ENCODE measurements around the gene KRT79. TPM values are rescaled to one million over a fixed set of nuclear protein-coding genes. Genes with fewer than 3 reads are reported as not detected.
"Not testable (repeated sequence)": the region's sequence is repeated elsewhere in the genome, so short reads cannot be mapped to it uniquely, and the experiment has no call there.

Gene KRT79
- not detected in 2 replicates for total RNA-seq

DNA sequence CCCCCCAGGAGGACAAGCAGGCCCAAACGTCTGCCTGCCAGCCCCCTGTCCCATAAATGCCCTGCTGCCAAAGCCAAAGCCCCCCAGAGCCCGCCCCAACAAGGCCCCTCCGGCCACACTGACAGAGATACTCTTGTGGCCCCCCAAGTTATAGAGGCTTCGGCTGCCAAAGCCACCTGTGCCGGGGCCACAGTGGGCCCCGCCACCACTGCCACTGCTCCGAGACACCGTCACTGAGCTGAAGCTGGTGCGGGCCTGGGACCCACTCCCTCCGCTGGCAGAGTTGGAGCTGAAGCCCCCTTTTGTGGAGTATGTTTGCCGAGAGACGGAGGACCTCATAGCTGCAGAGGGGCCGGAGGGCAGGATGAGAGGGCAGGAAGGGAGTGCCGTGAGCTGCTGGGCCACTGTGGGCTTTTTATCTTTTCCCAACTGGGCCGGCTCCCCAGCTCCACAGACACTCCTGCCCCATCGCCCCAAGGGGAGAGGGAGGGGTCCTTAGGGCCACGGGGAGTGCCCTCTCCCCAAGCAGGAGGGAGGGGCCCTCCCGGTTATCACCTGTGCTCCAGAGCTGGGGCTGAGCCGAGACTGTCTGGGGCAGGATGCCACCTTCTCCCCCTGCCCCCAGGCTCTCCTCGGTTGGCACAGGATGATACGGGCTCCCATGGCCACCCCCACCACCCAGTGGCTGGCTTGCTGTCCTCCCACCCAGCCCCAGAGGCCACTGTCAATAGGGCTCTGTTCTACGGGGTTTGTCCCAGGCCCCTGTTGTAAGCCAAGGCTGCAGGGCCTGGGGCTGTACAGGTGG lies at the start of gene KRT79:
KRT79 (minus strand) TSS at position 390 of the 805 bp plus-strand sequence; CDS start at position 339, 51 bp downstream.
- intact Hi-C loops (cut with micrococcal nuclease): no loop called here

DNA sequence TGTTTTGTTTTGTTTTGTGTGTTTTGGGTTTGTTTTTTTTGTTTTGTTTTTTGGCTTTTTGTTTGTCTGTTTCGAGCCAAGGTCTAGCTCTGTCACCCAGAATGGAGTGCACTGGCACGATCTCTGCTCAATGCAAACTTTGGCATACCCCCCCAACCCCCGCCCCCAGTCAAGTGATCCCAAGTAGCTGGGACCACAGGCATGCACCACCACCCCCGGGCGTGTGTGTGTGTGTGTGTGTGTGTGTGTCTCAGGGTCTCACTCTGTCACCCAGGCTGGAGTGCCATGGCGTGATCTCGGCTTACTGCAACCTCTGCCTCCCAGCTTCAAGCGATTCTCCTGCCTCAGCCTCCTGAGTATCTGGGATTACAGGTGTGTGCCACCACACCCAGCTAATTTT lies 46.4 kb upstream of the KRT79 start:
- intact Hi-C loops (cut with micrococcal nuclease): not testable (repeated sequence)

DNA sequence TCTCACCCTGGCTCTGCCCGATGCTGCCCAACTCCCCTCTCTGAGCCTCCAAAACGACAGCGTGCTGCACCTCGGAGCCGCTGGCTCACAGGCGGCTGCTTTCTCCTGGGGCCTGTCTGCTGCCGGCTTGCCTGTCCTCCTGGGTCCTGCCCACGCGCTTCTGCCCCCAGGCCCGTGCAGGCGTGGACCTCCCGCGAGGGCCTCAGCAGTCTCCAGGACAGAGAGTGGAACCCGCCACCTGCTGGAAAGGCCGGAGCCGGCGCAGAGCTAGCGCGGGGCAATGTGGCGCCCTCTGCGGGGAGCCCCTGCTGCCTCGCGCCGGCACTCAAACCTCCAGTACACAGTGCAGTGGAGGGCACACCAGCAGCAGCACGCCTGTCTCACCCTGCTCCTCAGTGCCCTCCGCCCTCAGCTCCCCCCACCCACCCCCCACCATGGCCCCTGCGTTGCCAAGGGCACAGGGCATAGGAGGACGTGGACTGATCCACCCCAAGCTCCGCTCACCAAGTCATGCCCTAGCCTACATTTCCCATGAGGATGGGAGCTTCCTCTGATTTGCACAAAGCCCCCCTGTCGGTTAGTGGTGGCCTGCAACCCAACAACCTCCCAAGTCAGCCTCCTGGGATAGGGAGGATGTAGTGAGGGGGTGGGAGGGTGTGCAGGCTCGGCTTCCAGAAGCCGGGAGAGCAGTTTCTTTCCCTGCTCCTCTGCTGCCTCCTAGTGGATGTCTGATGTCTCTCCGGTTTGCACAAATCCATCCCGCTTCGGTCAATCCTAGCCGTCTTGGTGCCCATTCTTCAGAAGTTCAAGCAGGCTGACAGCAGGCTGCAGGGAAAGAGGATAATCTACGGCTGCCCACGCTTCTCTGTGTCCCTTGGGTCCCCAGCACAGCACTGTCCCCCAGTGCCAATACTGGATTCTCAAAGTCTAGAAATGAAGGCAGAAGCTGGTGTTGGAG lies 45.6 kb upstream of the KRT79 start:
- intact Hi-C loops (cut with micrococcal nuclease): loop anchor here (1.0 to 2.0 kb wide), 3 partner anchors 296 to 723 kb away; no protein-coding TSS in a partner anchor

DNA sequence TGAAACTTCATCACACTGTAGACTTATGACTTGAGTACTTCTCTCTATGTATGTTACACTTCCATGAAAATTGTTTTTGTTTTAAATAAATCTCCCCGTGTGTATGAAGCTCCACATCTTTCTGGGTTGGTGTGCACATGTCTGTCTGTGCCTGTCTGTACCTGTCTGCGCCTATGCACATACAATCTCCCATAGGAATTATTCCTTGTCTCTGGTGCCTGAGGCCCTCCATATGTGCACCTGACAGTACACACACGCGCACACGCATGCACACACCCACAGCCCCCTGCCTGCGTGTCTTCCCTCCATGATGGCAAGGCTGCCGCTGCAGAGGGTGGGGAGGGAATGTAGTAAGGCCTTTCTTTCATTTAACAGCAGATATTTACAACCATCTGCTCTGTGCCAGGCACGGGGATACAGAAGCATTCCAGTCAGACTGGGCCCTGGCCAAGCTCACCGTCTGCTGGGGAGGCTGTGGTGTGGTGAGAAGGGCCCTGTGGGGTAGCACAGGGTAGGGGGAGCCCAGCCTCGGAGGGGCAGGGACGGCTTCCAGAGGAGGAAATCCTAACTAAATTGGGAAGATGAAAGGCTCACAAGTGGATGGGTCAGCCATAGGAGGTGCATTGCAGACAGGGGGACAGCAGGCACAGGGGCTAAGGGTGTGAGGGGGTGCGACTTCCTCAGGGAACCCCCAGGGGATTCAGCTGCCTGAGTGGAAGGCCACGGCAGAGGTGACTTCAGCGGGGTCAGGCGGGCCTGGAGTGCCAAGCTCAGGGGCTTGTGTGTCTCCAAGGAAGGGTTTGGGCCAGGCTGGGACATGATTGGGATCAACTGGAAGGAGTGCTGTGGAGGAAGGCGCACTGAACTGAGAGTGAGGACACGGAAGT lies 44.6 kb upstream of the KRT79 start:
- intact Hi-C loops (cut with micrococcal nuclease): loop anchor here (1.0 to 2.0 kb wide), 3 partner anchors 295 to 722 kb away; no protein-coding TSS in a partner anchor

DNA sequence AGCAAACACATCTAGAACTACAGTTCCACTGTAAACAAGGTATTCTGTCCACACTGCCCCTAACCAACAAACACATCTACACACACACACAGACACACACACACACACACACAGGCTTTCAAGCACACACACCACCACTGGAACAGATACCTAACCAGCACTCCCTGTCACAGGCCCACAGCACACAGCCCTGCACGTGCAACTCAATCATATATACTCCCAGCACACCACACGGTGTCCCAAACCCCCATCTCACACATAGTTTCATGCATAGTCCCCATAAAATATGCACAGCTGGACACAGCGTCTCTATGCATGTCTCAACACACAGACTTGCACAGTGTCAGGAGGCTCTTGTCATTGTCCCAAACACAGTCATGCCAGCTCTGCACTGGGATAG lies 43.1 kb upstream of the KRT79 start:
- intact Hi-C loops (cut with micrococcal nuclease): no loop called here

DNA sequence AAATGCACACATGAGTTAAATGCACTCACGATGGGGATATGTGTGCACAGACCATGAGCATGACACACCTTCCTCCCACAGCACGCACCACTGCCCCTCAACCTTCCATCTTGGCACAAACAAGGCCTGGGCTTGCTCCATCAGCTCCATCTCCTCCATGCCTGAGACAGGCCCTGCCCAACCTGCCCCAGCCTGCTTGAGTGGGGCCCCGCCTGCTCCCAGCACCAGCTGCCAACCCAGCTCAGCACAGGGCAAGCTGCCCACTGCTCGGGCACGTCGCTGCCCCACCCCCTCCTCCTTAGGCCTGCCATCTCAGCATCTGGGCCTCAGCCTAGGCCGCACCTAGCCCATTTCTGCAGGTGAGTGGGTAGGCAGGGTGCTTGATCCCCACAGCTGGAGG lies 42.3 kb upstream of the KRT79 start:
- intact Hi-C loops (cut with micrococcal nuclease): no loop called here

DNA sequence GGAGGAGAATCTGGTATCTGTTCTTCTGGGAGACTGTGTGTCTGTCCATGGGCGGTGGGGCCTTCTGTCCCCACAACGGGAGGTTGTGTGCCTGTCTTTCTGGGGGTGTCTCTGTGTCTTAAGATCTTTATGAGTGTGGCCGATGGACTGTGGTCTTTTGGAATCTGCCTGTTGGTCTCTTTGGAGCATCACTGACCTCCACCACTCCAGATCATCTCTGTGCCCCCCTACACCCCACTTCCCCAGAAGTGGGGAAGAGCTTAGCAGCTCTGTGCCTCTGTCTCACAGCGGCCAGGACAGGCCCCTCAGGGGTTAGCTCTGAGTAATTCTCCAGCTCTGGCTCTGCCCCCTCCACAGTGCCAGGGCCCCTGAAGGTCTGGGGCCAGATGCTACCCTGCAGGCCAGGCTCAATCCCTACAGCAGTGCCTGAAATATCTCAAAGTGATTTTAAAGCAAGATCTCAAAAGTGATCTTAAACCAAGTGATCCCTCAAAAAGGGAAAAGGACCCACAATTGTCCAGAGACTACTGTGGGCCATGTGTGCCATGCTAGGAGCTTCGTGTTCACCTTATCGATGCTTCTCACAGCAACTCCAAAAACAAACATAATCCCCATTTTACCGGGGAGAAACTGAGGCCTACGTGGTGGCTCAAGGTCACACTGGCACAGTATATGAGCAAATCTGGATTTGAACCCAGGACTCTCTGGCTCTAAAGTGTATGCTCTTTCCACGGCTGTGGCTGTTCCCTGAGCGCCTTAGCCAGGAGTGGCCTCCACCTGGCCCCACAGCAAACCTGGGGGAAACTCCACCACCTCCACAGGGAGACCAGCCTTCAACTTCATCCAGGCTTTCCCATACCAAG lies 40.7 kb upstream of the KRT79 start:
- intact Hi-C loops (cut with micrococcal nuclease): no loop called here

DNA sequence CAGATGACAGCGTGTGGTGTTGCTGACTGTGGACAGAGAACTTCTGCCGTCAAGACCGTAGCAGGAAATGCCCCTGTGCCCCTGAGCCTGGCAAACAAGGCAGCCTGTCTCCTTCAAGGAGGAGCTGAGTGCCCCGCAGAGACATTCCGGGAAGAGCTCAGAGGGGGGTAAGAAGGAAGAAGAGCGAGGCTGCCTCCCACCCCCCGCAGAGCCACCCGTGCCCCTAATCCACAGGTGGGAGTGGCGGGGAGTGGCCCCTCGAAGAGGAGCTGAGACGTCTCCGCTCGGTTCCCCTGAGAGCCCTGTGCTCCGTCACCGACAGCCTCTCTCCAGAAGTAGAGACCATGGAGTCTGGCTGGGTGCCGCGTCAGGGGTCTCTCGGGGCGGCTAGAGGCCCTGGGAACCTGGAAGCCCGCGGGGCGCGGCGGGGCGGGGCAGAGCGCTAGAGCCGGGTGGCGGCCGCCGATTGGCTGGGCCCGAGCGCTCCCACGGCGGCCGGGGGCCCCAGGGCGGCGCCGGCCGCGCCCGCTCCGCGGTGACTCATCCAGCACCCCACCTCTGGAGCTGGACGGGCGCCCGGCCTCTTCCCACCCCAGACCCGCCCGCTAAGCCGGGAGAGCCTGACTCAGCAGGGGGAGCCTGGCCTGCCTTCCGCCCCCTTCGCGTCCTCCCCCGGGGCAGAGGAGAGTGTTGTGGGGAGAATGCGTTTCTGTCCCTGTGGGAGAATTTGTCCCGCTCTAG lies 39.9 kb upstream of the KRT79 start:
- intact Hi-C loops (cut with micrococcal nuclease): no loop called here

DNA sequence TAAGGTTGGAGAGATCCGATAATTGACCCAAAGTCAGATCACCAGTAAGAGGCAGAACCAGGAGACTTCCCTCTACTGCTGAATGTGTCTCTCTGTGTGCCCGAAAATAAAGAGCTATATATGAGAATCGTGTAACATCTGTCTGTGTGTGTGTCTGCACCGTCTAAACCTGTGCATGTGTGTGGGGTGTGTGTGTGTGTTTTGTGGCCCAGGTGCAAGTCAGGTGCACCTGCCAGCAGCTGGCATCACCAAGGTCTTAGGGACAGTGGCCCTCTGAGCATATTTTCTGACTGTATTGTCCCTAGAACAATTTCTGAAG lies 39.4 kb upstream of the KRT79 start:
- intact Hi-C loops (cut with micrococcal nuclease): no loop called here

DNA sequence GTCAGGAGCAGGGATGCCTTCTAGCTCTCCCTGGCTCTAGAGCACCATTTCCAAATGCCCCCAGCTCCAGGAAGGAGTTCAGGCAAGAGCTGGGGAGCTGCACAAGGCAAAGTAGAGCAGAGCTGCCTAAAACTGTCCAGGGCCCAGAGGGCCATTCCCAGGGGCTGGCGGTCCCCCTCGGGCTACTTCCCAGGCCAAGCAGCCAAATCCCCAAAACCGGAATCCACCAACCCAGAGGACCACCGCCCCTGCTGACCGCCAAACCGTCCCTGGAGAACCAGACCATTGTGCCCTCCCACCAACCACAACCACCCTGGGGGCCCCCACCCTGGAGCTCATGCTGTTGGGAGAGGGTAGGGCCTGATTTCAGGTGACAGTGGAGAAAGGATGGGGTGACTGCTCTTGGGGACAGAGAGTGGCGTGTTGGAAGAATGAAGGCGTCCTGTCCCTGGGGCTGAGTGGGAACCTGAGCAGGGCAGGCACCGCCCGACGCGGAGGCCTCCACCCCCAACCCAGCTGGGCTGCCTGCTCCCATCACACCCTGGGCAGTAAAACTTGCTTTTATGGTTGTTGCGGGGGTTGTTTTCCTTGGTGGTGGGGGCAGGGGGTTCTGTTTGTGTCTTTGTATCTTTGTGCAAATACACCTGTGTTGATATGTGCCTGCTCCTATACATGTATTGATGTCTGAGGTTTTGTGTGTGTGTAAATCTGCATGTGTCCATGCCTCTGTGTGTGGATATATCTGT lies 38.7 kb upstream of the KRT79 start:
- intact Hi-C loops (cut with micrococcal nuclease): no loop called here

DNA sequence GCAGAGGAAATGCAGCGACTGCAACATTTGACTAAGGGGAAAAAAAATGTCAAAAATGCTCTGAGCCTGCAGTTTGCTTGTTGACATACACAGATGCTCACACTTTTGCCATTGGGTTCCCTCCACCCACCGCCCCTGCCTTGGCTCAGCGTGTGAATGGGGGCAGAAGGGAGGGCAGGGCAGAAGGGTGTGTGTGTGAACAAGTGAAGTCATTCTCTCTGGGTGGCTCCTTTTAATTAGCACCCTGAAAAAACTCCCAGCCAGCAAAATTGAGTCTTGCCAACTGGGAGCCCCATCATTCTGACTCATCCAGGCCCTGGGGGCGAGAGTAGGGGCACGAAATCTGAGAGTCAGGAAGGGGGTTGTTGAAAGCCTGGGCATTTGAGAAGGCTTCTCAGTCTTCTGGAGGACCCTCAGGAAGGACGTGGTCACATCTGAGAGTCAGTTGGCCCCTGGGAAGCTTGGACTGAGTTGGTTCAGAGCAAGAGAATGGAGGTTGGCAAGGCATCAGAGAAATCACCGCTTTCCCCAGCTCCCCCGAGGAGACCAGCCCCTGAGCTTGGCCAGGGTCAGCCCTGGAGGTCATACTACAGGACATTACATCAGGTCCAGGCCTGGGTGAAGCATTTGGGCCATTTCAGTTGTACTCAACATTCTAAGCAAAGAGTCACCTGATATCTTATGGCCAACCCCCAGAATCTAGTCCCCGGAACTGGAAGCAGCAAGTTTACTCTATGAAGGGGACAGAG lies 37.4 kb upstream of the KRT79 start:
- intact Hi-C loops (cut with micrococcal nuclease): no loop called here

DNA sequence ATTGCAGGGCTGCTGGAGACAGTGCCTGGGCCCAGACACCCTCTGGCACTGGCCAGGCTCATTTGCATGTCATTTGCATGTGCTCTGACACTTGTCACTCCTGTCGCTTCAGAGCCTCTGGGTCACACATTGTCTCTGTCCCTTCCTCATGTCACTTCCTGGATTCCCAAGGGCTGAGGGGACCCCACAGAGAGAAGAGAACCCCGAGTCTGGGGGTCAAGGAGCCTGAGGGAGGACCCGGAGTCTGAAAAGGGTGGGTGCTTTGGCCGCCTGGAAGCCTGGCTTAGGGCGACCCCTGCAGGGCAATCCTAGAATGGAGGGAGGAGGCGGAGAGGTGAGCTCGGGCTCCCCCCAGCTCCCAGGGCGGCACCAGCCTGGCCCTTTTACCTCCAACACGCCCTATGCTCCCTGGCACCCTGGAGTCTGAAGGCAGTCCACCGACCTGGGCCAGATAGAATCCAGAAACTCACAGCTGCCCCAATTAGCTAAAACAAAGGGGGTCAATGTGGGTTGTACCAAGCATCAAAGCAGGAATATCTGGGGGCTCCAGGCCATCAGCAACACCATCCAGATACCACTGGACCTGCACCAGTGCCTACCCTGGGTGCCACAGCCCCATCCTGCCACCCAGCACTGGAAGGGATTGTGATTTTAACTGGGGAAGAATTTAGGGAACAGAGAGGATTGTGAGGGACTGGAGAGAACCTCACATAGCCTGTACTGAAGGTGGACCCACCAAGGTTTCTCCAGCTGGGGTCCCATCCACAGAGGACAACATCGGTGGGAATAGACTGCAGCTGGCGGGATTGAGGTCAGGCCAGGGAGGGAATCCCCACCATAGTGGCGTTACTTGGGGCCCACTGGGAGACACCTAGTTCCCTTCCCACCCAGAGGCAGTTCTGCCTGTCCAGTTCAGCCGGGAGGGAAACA lies 36.5 kb upstream of the KRT79 start:
- intact Hi-C loops (cut with micrococcal nuclease): loop anchor here (1.0 kb wide), 1 partner anchor 287 kb away; no protein-coding TSS in a partner anchor

DNA sequence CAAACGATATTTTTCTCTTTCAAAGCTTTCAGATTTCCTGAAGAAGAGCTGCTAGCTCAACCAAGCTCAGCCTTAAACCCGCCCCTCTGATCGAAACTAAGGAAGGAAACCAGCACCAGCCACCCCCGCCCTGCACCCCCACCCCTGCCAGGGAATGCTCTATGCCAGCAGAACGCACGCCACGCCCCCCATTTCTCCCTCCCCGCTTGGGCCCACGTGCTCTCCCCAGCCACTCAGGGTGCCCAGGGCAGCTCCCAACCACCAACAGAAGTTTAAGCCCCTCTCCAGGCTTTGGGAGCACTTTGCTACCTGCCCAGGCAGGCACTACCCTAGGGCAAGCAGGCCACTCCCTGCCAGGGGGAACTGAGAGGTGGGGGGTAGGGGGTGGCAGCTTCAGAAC lies 33.5 kb upstream of the KRT79 start:
- intact Hi-C loops (cut with micrococcal nuclease): no loop called here

DNA sequence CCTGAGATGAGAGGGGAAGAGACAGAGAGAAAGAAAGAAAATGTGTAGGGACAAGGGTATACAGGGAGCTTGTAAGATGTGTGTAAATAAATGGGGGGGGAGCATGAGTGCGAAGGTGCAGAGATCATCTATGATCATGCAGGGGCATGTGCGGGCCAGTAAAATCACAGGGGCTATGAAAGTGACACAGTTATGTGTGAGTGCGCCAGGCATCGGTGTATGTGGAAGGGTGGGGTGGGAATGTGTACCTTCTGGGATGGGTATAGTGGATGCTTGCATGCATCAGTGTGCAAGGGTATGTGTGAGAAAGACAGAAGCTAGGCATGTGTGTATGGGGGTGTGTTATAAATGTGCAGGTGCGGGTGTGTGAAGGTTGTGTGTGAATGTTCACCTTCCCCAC lies 33.0 kb upstream of the KRT79 start:
- intact Hi-C loops (cut with micrococcal nuclease): no loop called here

DNA sequence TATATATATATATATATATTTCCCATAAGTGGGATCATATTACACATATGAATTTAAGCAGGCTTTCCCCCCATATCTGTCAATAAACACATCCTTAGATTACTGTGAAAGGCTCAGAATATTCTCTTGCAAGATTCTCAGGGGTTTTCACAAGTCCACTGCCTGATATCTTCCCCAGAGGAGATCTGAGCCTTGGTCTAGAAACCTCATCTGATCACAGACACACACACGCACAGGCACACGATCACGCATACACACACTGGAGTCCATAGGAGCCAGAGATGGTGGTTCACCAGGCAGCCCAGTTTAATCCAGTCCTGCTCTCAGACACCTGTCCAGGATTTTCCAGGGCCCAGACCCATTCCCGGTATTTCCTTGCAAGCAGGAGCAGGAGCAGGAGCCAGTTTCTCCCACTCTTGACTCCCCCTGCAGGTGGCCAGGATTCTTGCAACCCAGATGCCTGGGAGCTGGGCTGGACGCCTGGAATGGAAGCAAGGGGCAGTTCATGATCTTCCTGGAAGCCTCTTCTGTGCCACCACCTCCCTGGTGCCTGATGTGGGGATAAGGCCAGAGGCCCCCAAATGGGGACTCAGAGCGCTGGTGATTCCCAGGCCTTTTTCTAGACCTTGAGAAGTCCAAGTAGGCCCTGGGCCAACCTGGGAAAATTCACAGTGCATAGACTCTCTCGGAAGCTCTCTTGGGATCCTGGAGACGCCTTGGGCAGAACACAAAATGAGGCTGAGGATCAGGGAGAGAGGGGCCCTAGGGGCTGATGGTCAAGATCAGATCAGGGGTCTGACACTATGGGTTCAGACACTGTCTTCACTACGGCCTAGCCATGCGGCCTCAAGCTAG lies 31.2 kb upstream of the KRT79 start:
- intact Hi-C loops (cut with micrococcal nuclease): no loop called here

DNA sequence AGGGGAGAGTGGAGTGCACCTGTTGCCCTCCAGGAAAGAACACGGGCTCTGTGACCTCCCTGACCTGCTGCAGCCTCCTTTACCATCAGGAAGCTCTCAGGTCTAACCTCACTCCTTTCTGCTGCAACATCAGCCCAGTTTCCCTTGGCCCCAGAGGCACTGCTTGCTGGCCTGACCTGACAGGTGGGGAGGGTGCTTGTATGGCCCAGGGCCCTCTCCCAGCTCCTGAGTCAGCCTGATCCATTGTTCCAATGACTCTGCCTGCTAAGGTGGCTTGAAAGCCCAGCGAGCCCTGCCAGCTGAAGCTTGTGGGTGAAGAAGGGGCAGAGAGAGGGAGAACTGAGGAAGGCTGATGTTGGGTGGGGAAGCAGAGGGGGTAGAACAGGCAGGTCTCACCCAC lies 27.9 kb upstream of the KRT79 start:
- intact Hi-C loops (cut with micrococcal nuclease): no loop called here
